Adrenal gland (tissue), 5 donors: ENCODE results near the gene RTN4IP1.

Experiments used
- CTCF ChIP-seq, 6 experiments: fragments of 450-650 bp in 4 of 6; fragments of 200-600 bp in 2 of 6; sonication (generic) in 1 of 6; IDR thresholded peaks; 1 replicate in 5 of 6; 2 replicates in 1 of 6; pipeline versions ENCODE4 v1.5.1 to v1.8.0; 2016 to 2021; ENCODE audit warnings: antibody characterized with exemption in 6 of 6, mild to moderate bottlenecking in 2 of 6, moderate library complexity in 1 of 6
- POLR2A ChIP-seq, 2 donors: fragments of 450-650 bp; IDR thresholded peaks; one replicate each; pipeline ENCODE4 v1.6.1; 2017; ENCODE audit warnings: antibody characterized with exemption in 2 of 2, mild to moderate bottlenecking in 2 of 2, moderate library complexity in 1 of 2
- donor health status: DM: no; HTN: no; CAD: no.

DNA sequence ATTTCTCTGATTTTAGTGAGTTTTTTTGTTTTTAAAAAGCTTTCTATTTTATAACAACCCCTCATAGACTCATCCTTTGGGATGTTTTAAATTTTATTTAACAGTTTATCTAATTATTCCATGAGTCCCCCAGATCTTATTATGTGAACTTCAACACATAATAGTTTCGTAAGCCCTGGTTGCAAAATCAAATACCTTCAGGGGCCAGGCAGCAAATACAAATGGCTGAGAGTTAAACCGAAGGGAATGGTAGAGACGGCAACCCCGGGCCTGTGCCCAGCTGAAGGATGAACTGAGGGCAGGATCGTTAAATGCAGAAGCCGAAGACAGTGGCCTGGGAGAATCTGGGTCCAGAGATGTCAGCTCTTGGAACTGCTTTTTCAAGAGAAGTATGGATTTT, 88.4 kb downstream of the RTN4IP1 start:
- TF ChIP-seq CTCF (IDR thresholded peaks at IDR 0.05): no peak
- no peak for TF ChIP-seq POLR2A (IDR thresholded peaks at IDR 0.05)
